Neural cell (in vitro differentiated cells): Measurements from ENCODE around the gene CKAP4.

Experiments used
- POLR2AphosphoS5 ChIP-seq: IDR thresholded peaks from 2 replicates; pipeline ENCODE4 v1.6.1; 2012
- RAD21 ChIP-seq: fragments of 450-650 bp; conservative IDR thresholded peaks from 2 replicates; pipeline ENCODE4 v1.6.1; 2014; ENCODE audit warnings: antibody characterized with exemption, mild to moderate bottlenecking, moderate library complexity
- TAF1 ChIP-seq: IDR thresholded peaks from 2 replicates; pipeline ENCODE4 v1.6.1; 2012; ENCODE audit warnings: low read depth
- TF ChIP-seq, protein P1 (sequence below): fragments of 450-650 bp; IDR thresholded peaks from 2 replicates; pipeline ENCODE4 v1.5.1; 2014; ENCODE audit warnings: antibody characterized with exemption, mild to moderate bottlenecking, moderate library complexity; ENCODE audit not compliant: poor library complexity, severe bottlenecking
- TF ChIP-seq, protein P2 (sequence below): IDR thresholded peaks from 2 replicates; pipeline ENCODE4 v1.6.1; 2012; ENCODE audit warnings: borderline replicate concordance

DNA sequence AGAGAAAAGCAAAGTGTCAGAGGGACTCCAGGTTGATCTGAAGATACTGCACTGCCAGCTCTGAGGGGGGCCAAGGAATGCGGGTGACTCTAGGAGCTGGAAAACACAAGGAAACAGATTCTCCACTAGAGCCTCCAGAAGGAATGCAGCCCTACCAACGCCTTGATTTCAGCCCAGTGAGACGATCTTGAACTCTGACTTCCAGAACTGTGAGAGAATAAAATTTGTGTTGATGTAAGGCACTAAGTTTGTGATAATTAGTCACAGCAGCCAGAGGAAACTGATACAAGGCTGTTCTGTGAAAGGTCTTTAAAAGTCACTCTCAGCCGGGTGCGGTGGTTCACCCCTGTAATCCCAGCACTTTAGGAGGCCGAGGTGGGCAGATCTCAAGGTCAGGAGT lies 34.2 kb downstream of the CKAP4 start:
- TF ChIP-seq, protein P1, sequence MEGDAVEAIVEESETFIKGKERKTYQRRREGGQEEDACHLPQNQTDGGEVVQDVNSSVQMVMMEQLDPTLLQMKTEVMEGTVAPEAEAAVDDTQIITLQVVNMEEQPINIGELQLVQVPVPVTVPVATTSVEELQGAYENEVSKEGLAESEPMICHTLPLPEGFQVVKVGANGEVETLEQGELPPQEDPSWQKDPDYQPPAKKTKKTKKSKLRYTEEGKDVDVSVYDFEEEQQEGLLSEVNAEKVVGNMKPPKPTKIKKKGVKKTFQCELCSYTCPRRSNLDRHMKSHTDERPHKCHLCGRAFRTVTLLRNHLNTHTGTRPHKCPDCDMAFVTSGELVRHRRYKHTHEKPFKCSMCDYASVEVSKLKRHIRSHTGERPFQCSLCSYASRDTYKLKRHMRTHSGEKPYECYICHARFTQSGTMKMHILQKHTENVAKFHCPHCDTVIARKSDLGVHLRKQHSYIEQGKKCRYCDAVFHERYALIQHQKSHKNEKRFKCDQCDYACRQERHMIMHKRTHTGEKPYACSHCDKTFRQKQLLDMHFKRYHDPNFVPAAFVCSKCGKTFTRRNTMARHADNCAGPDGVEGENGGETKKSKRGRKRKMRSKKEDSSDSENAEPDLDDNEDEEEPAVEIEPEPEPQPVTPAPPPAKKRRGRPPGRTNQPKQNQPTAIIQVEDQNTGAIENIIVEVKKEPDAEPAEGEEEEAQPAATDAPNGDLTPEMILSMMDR: no peak
- TF ChIP-seq POLR2AphosphoS5 (no peak), TAF1 (no peak), RAD21 (no peak)
- TF ChIP-seq, protein P2, sequence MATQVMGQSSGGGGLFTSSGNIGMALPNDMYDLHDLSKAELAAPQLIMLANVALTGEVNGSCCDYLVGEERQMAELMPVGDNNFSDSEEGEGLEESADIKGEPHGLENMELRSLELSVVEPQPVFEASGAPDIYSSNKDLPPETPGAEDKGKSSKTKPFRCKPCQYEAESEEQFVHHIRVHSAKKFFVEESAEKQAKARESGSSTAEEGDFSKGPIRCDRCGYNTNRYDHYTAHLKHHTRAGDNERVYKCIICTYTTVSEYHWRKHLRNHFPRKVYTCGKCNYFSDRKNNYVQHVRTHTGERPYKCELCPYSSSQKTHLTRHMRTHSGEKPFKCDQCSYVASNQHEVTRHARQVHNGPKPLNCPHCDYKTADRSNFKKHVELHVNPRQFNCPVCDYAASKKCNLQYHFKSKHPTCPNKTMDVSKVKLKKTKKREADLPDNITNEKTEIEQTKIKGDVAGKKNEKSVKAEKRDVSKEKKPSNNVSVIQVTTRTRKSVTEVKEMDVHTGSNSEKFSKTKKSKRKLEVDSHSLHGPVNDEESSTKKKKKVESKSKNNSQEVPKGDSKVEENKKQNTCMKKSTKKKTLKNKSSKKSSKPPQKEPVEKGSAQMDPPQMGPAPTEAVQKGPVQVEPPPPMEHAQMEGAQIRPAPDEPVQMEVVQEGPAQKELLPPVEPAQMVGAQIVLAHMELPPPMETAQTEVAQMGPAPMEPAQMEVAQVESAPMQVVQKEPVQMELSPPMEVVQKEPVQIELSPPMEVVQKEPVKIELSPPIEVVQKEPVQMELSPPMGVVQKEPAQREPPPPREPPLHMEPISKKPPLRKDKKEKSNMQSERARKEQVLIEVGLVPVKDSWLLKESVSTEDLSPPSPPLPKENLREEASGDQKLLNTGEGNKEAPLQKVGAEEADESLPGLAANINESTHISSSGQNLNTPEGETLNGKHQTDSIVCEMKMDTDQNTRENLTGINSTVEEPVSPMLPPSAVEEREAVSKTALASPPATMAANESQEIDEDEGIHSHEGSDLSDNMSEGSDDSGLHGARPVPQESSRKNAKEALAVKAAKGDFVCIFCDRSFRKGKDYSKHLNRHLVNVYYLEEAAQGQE: no peak
